Fibroblast of villous mesenchyme (primary cell): ENCODE results near the gene ADGRF3. TPM values are rescaled to one million over a fixed set of nuclear protein-coding genes. Genes with fewer than 3 reads are reported as not detected.
"Not testable (repeated sequence)": the region's sequence is repeated elsewhere in the genome, so short reads cannot be mapped to it uniquely, and the experiment has no call there.

Experiments
- DNase-seq: peaks from one replicate; pipeline ENCODE4 v3.0.0-alpha.2; 2010; ENCODE audit warnings: low read depth
- H3K4me3 ChIP-seq: 2 replicates; pipeline ENCODE4 v1.5.1; 2011; ENCODE audit warnings: low read depth, mild to moderate bottlenecking, low read length
- CTCF ChIP-seq: IDR thresholded peaks from 2 replicates; pipeline ENCODE4 v1.5.1; 2012; ENCODE audit warnings: low read depth, mild to moderate bottlenecking, low read length; ENCODE audit not compliant: insufficient read depth
- total RNA-seq: library from RNA; depleted of rRNA; stranded (reverse); fragments of >200 nt; gene quantifications from 2 replicates; pipeline ENCODE4 v1.2.3, GENCODE V29; 2012

ADGRF3 gene
- total RNA-seq, 1 donor, result under 0.01 TPM

GRCh38 chr2:26327291-26328272 lies 19.0 kb downstream of the ADGRF3 start:
- TF ChIP-seq CTCF, result no peak
- peak; percentile 55 for DNase-seq

GRCh38 chr2:26326514-26326913 lies 20.1 kb downstream of the ADGRF3 start:
- no peak for TF ChIP-seq CTCF
- DNase-seq, result no peak
- no peak overlapping the region for H3K4me3 ChIP-seq

More at GRCh38 chr2:26327291-26328272, 19.0 kb downstream of the ADGRF3 start:
- H3K4me3 ChIP-seq, result no peak overlapping the region

GRCh38 chr2:26325851-26326250 lies 20.7 kb downstream of the ADGRF3 start:
- peak; percentile 40 for DNase-seq
- TF ChIP-seq CTCF, result no peak
- no peak overlapping the region for H3K4me3 ChIP-seq

GRCh38 chr2:26324903-26325302 lies 21.7 kb downstream of the ADGRF3 start:
- no peak for TF ChIP-seq CTCF
- no peak for DNase-seq
- no peak overlapping the region for H3K4me3 ChIP-seq

- not testable (repeated sequence) for DNase-seq, H3K4me3 ChIP-seq
Measured at GRCh38 chr2:26324479-26324878, 22.1 kb downstream of the ADGRF3 start.

- no peak for TF ChIP-seq CTCF
- no peak overlapping the region for H3K4me3 ChIP-seq
Measured at GRCh38 chr2:26318950-26319349, 27.6 kb downstream of the ADGRF3 start.

GRCh38 chr2:26317377-26318105 lies 29.0 kb downstream of the ADGRF3 start:
- TF ChIP-seq CTCF, result no peak
- no peak overlapping the region for H3K4me3 ChIP-seq
- DNase-seq, result no peak

More at GRCh38 chr2:26318950-26319349, 27.6 kb downstream of the ADGRF3 start:
- DNase-seq, result no peak
